ENCODE results near the gene CRNKL1. TPM values are rescaled to one million over a fixed set of nuclear protein-coding genes. Genes with fewer than 3 reads are reported as not detected.
"Not testable (repeated sequence)": the region's sequence is repeated elsewhere in the genome, so short reads cannot be mapped to it uniquely, and the experiment has no call there.

The CRNKL1 gene
- total and polyA plus RNA-seq, 8 donors = 7.3 to 43.2 (median 18.3) TPM

GRCh38 chr20:20012541-20012940, 39.7 kb downstream of the CRNKL1 start:
- no peak overlapping the region for H3K27ac ChIP-seq
- intact Hi-C loops (cut with DNase I; ENCODE audit: low total_unique reads) = no loop called here
- no peak for DNase-seq
- no peak overlapping the region for H3K4me3 ChIP-seq
- TF ChIP-seq POLR2A (IDR thresholded peaks at IDR 0.05) (no peak), CTCF (IDR thresholded peaks at IDR 0.05) (no peak), EP300 (IDR thresholded peaks at IDR 0.05) (no peak)
- WGBS, 5 donors = 46 to 73% (median 55%) methylated on average over 2 of the region's 2 CpGs
- peaks cover 16 to 54% (median 25%) of the 10 kb centered on the region in 4 donors for H3K4me1 ChIP-seq
- no peaks in the 10 kb centered on the region for H3K36me3 ChIP-seq
- no peaks in the 10 kb centered on the region for H3K9me3 ChIP-seq
- H3K27me3 ChIP-seq = no peaks in the 10 kb centered on the region

- H3K4me1 ChIP-seq = peaks cover 10 to 43% (median 18%) of the 10 kb centered on the region in 4 donors
- no peaks in the 10 kb centered on the region for H3K36me3 ChIP-seq
- WGBS, 5 donors = 33 to 46% (median 34%) methylated on average over 4 of the region's 4 CpGs
- no peaks in the 10 kb centered on the region for H3K9me3 ChIP-seq
- H3K27me3 ChIP-seq = no peaks in the 10 kb centered on the region
- peak in 1 of 2 donors; percentile 75 for DNase-seq
- H3K27ac ChIP-seq = peak overlapping the region; percentile 9 to 77 (median 67)
- no peak overlapping the region for H3K4me3 ChIP-seq
- intact Hi-C loops (cut with DNase I; ENCODE audit: low total_unique reads) = no loop called here
- TF ChIP-seq POLR2AphosphoS5 (IDR thresholded peaks at IDR 0.05) (peak in 2 of 3 donors; percentile 57 to 69), POLR2A (IDR thresholded peaks at IDR 0.05) (no peak), CTCF (IDR thresholded peaks at IDR 0.05) (no peak), EP300 (IDR thresholded peaks at IDR 0.05) (no peak)
These were observed 41.4 kb downstream of the CRNKL1 start for GRCh38 chr20:20010639-20011500.

GRCh38 chr20:20009784-20010253, 42.4 kb downstream of the CRNKL1 start:
- Histone ChIP-seq H3K36me3 (no peaks in the 10 kb centered on the region), H3K4me3 (no peak overlapping the region), H3K4me1 (peaks cover 6 to 34% (median 14%) of the 10 kb centered on the region in 4 donors), H3K27ac (peak overlapping the region in 4 of 5 donors; percentile 39 to 70 (median 67)), H3K27me3 (no peaks in the 10 kb centered on the region), H3K9me3 (no peaks in the 10 kb centered on the region)
- 42 to 56% (median 44%) methylated on average over 13 to 14 of the region's 14 CpGs for WGBS, 5 donors
- intact Hi-C loops (cut with DNase I; ENCODE audit: low total_unique reads) = no loop called here
- DNase-seq = peak in 1 of 2 donors; percentile 44
- no peak for TF ChIP-seq CTCF (IDR thresholded peaks at IDR 0.05)
- TF ChIP-seq POLR2A (IDR thresholded peaks at IDR 0.05) = no peak
- no peak for TF ChIP-seq EP300 (IDR thresholded peaks at IDR 0.05)
- no peak for TF ChIP-seq POLR2AphosphoS5 (IDR thresholded peaks at IDR 0.05)

GRCh38 chr20:20005342-20005741, 46.9 kb downstream of the CRNKL1 start:
- Histone ChIP-seq H3K36me3 (peaks cover 7 to 28% (median 20%) of the 10 kb centered on the region in 4 donors), H3K27me3 (no peaks in the 10 kb centered on the region), H3K27ac (no peak overlapping the region), H3K9me3 (no peaks in the 10 kb centered on the region), H3K4me3 (no peak overlapping the region), H3K4me1 (peaks cover 0 to 50% (median 26%) of the 10 kb centered on the region in 4 donors)
- intact Hi-C loops (cut with DNase I; ENCODE audit: low total_unique reads) = no loop called here
- DNase-seq = no peak
- 42 to 62% (median 57%) methylated on average over 7 of the region's 7 CpGs for WGBS, 5 donors
- TF ChIP-seq CTCF (IDR thresholded peaks at IDR 0.05) = no peak
- TF ChIP-seq POLR2AphosphoS5 (IDR thresholded peaks at IDR 0.05) = no peak

- H3K4me3 ChIP-seq = peak overlapping the region in 2 of 4 donors; percentile 8 to 12
- WGBS, 5 donors = 74 to 88% (median 83%) methylated on average over 6 of the region's 6 CpGs
- H3K9me3 ChIP-seq; intact Hi-C loops (cut with DNase I; ENCODE audit: low total_unique reads); H3K27me3 ChIP-seq; DNase-seq: not testable (repeated sequence)
- H3K4me1 ChIP-seq = peaks cover 9 to 52% (median 28%) of the 10 kb centered on the region in 4 donors
- H3K36me3 ChIP-seq = peaks cover 9 to 42% (median 34%) of the 10 kb centered on the region in 4 donors
- peak overlapping the region; percentile 30 to 79 (median 66) for H3K27ac ChIP-seq
These were observed 48.3 kb downstream of the CRNKL1 start for GRCh38 chr20:20003955-20004322.

All from stomach (tissue), 9 donors.